ENCODE measurements around the gene RASGRP2. TPM values are rescaled to one million over a fixed set of nuclear protein-coding genes. Genes with fewer than 3 reads are reported as not detected.

The RASGRP2 gene
- total RNA-seq, 4 donors from 2014 or later, result 3.2 to 72.8 (median 23.3) TPM

DNA sequence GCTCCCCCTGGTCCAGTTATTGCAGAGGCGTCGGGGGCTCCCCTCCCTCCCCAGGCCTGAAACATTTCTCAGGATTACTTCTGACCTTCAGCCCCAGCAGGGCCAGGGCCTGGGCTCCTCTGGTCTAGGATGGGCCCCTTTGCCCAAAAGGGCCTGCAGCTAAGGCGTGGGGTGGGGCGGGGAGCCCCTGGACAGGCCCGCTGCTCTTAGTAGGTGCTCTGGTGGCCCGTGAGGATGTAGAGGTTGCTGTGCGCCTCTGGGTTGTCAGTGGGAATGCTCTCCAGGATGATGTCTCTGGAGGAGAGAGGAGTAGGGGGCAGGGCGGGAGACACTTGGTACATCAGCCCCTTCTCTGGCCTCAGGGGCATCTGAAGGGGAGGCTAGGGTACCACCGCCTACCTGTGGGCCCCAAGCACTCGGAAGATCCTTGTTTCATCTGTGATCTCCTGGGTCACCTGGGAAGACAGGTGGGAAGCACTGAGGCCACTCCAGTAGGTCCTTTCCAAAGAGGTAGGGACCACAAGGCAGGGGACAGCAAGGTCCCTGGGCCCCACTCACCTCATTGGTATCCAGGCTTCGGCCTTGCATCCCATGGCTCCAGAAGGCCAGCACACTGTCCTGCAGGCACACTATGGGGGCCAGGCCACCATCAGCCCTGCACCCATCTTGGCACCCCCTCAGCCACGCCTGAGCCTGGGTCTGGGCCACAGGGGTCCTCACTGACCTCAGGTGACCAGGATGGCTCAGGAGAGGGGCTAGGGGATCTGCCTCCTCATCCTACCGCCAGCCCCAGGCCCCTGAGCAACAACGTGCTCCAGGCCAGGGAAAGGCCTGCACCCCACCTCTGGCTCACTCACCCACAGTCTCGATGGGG, 45.6 kb upstream of the RASGRP2 start:
- TF ChIP-seq, protein P1, sequence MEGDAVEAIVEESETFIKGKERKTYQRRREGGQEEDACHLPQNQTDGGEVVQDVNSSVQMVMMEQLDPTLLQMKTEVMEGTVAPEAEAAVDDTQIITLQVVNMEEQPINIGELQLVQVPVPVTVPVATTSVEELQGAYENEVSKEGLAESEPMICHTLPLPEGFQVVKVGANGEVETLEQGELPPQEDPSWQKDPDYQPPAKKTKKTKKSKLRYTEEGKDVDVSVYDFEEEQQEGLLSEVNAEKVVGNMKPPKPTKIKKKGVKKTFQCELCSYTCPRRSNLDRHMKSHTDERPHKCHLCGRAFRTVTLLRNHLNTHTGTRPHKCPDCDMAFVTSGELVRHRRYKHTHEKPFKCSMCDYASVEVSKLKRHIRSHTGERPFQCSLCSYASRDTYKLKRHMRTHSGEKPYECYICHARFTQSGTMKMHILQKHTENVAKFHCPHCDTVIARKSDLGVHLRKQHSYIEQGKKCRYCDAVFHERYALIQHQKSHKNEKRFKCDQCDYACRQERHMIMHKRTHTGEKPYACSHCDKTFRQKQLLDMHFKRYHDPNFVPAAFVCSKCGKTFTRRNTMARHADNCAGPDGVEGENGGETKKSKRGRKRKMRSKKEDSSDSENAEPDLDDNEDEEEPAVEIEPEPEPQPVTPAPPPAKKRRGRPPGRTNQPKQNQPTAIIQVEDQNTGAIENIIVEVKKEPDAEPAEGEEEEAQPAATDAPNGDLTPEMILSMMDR (IDR thresholded peaks at IDR 0.05), result no peak
- TF ChIP-seq POLR2A (IDR thresholded peaks at IDR 0.05), result no peak
- intact Hi-C loops (cut with DNase I; ENCODE audit: low total_unique reads), result no loop called here

DNA sequence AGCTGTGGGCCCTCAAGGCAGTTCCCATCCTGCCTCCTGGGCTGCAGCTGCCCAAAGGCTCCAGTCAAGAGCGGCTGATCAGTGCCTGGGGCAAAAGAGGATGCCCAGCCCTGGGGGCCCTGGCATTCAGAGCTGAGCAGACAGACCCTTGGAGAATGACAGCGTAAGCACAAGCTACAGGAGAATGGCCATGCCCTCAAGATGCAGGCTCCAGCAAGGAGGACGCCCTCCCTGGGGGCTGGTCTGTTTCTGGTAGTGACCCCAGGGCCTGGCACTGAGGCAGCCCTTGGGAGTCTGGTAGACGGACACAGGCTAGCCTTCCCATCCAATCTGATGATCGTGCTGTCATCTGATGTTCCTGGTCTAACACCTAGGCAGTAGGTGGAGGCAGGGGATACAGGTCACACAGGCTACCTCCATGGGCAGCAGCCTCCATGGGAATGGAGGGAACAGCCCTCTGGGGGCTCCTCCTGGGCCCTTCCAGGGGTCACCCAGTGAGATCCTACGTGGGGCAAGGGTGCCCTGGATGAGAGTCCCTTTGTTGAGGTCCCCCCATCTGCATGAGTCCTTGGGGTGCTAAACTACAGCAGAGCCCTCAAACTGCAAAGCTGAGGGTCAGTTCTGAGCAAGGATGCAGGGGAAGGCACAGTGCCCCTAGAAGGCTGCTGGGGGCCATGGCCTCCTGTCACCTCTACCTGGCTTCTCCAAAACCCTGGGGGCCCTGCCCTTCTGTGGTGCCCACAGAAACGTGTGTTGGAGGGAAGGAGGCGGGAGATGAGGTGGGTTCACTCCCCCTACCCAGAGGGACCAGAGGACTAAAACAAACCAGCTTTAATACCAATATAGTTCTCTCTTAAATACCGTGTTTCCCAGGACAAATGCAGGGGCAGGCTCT, 44.6 kb upstream of the RASGRP2 start:
- intact Hi-C loops (cut with DNase I; ENCODE audit: low total_unique reads), result no loop called here

More for the DNA sequence above, 45.6 kb upstream of the RASGRP2 start:
- no peak for DNase-seq
- no peak overlapping the region for H3K4me3 ChIP-seq
- H3K9me3 ChIP-seq, result no peaks in the 10 kb centered on the region
- H3K36me3 ChIP-seq, result no peaks in the 10 kb centered on the region
- no peak overlapping the region for H3K27ac ChIP-seq
- no peaks in the 10 kb centered on the region for H3K4me1 ChIP-seq
- no peaks in the 10 kb centered on the region for H3K27me3 ChIP-seq

DNA sequence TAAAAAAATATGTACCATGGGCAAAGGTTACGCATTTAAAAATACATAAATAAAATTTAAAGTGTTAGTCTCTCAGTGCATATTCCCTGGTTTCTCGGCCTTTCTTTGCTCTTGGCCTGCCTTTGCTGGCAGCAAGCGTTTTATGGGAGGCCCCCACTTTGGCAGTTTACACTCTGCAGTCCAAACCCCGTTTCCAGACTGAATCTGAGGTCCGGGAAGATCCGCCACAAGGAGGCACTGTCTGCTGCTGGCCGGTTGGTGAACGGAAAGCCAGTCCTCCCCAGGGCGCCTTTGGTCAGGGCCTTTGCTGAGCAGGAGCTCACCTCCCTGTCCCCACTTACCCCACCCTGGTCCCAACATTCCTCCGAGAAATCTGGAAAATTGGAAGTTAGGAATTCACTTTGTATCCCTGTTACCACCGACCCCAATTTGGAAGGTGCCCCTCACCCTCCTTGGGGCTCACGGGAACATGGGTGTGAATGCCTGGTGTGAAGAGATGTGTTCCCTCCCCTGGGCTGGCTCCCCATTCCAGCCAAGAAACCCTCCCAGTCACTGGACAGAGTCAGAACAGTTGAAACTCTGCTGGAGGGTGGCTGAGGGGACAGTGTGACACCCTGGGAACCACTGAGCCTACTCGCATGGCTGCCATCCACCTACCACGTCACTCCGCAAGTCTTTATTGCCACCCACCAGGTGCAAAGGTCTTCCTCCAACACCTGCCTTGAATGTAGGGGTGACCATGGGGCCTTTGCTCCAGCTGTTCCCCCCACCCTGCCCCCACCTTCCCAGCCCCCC, 43.8 kb upstream of the RASGRP2 start:
- H3K9me3 ChIP-seq, result no peaks in the 10 kb centered on the region
- intact Hi-C loops (cut with DNase I; ENCODE audit: low total_unique reads), result no loop called here
- H3K4me3 ChIP-seq, result no peak overlapping the region
- H3K36me3 ChIP-seq, result no peaks in the 10 kb centered on the region
- no peak overlapping the region for H3K27ac ChIP-seq
- H3K27me3 ChIP-seq, result no peaks in the 10 kb centered on the region
- DNase-seq, result peak in 1 of 2 donors; percentile 42
- TF ChIP-seq, protein P1 (IDR thresholded peaks at IDR 0.05), result peak in 3 of 4 experiments; percentile 41 to 51 (median 50)
- no peak for TF ChIP-seq POLR2A (IDR thresholded peaks at IDR 0.05)
- H3K4me1 ChIP-seq, result no peaks in the 10 kb centered on the region

More for the DNA sequence above, 44.6 kb upstream of the RASGRP2 start:
- Histone ChIP-seq H3K27me3 (no peaks in the 10 kb centered on the region), H3K4me3 (no peak overlapping the region), H3K36me3 (no peaks in the 10 kb centered on the region), H3K9me3 (no peaks in the 10 kb centered on the region), H3K27ac (no peak overlapping the region), H3K4me1 (no peaks in the 10 kb centered on the region)
- no peak for TF ChIP-seq POLR2A (IDR thresholded peaks at IDR 0.05)
- TF ChIP-seq, protein P1 (IDR thresholded peaks at IDR 0.05), result no peak
- DNase-seq, result no peak

DNA sequence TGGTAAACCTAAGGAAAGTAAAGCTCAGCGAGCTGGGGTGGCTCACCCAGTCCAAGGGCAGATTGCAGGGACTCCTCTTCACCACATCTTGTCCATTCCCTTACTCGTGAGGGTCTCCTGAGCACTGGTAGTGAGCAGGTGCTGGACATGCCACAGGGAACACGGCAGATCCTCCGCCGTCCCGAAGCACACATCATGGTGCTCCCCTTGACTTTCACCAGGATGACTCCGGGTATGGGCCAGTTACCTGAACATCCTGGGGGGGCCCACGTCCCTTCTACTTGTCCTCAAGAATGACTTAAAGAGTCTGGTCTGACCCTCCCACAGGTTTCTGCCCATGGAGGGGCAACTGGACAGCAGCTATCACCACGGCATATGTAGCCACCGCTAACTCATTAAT, 42.4 kb upstream of the RASGRP2 start:
- intact Hi-C loops (cut with DNase I; ENCODE audit: low total_unique reads), result no loop called here
- Histone ChIP-seq H3K36me3 (no peaks in the 10 kb centered on the region), H3K4me3 (no peak overlapping the region), H3K27ac (no peak overlapping the region), H3K9me3 (no peaks in the 10 kb centered on the region), H3K4me1 (no peaks in the 10 kb centered on the region), H3K27me3 (no peaks in the 10 kb centered on the region)
- TF ChIP-seq, protein P1 (IDR thresholded peaks at IDR 0.05), result no peak
- TF ChIP-seq POLR2A (IDR thresholded peaks at IDR 0.05), result no peak
- no peak for DNase-seq
